Activated T-helper 1 cell treated with Interleukin-2 at 50 U/mL for 16 hours (primary cell): ENCODE results near the gene MAPK10.

Experiments used
- DNase-seq: peaks from one replicate; pipeline ENCODE4 v3.0.0-alpha.2; 2020; ENCODE audit warnings: low read depth

Gene MAPK10

DNA sequence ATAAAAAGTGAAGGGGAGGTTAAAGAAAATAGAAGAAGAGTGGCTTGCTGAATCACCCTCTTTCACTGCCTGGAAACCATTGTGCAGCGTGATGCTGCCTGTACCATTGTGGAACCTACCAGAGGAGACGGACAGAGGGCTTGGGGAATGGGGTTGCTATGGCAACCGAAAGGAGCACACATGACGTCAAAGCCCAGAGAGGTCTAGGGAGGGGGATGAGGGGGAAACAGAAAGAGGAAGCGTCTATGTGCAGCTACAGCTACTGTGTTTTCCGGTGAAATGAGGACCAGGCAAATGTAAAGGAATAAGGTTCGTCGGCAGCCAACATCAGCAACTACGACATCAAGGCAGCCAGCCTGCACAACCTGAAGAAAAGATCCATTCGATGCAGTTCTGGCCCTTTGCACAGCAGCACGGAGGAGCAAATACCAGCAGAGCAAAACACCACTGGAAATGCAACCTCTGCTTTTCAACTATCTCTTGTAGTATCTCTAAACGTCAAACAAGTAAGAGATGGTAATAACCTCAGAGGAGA is at the start of gene MAPK10:
MAPK10 (minus strand) TSS at position 110 of the 535 bp plus-strand sequence.
- no peak for DNase-seq

DNA sequence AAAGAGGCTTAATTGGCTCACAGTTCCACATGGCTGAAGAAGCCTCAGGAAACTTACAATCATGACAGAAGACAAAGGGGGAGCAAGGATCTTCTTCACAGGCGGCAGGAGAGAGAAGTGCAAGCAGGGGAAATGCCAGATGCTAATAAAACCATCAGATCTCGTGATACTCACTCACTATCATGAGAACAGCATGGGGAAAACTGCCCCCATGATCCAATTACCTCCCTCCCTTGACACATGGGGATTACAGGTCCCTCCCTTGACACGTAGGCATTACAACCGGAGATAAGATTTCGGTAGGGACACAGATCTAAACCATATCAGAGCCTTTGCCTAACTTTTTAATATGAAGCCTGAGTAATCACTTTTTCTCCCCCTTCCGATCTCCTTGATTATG is 43.7 kb upstream of the MAPK10 start:
- no peak for DNase-seq

DNA sequence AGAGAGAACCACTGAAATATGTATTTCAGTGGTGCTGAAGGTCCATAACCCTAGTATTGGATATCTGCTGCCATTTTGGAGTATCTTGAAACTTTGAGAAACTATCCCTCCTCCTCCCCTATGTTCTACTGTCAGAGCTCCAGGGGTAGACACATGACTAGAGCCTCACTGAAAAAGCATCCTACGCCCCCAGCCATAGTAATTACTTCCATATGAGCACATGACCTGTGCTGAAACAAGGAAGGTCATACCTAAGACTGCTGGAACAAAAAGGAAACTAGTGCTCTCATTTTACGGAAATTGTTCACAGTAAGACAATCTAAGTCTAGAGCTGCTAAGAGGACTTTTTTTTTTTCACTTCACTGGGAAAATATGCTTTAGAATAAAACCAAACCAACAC is 42.0 kb upstream of the MAPK10 start:
- no peak for DNase-seq

DNA sequence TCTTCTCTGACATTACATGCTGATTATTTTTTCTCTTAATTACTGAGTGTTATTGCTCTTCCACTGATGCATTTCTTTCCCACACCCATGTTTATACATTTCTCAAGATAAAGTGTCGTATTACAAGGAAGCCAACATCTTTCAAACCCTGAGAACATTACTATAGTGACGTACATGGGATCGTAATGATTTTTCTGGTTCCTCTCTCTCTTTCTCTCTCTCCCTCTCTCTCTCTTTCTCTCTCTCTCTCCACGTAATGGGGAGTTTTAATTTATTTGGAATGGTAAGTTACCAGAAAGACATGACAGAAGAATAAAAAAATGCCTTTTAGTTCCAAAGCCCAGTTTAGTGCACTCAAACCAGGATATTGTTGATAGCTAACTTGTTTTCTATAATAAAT is 40.4 kb upstream of the MAPK10 start:
- DNase-seq: no peak

DNA sequence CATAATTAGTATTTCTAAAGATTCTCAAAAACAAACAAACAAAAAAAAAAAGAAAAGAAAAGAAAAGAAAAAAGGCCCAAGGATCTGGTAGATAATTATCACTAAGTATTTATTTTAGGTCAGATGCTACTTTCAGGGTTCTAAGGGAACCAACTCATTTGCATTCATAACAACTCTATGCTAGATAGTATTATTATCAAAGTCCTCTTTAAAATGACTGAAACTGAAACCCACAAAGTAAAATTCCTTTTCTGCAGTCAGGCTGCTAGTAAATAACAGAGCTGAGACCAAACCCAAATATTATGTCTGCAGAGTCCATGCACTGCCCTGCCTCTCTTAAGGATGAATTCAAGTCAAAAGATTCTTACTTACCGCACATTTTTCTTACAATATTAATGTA is 38.3 kb upstream of the MAPK10 start:
- no peak for DNase-seq

DNA sequence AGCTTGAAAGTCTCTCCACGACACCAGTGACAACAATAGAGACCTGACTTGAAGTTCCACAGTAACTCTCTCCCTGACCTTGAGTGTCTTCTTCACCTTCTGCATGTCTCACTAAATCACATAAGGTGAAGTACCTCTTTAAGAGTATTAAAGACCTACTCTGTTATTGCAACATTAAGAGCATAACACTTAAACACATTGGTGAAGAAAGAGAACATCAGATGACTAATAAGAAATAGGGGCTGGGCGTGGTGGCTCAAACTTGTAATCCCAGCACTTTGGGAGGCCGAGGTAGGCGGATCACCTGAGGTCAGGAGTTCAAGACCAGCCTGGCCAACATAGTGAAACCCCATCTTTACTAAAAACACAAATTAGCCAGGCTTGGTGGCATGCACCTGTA is 33.9 kb upstream of the MAPK10 start:
- no peak for DNase-seq

DNA sequence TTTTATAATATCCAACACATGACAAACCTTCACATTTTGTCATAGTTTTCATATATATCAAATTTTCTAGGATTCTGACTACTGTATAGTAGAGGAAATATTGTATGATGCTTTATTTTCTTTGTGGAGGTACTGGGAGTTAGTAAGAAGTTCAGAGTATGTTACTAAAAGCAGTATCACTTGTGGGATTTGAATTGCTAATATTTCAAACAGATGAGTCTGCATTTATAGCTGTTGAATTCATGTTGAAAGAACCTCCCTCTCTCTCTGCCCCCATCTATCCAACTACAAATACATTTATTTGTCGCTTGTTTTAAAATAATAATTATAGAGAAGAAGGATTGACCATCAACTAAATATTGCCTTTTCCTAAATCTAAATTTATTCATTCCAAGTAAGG is 29.8 kb upstream of the MAPK10 start:
- no peak for DNase-seq

DNA sequence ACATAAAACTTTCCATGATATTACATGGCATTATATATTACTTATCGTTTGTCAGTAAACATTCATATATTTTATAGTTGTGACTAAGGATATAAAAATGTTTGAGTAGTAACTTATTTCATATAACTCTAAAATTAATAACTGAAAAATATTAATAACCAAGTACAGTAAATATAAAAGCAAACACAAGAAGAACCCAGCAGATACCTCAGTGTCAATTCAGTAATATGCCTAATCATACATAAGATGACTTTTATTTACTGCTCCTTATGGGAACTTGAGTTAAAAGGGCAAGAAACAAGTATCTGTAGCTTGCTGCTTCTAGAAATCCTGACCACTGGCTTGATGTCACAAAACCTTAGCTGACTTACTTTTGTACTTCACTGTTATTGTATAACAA is 28.4 kb upstream of the MAPK10 start:
- no peak for DNase-seq

DNA sequence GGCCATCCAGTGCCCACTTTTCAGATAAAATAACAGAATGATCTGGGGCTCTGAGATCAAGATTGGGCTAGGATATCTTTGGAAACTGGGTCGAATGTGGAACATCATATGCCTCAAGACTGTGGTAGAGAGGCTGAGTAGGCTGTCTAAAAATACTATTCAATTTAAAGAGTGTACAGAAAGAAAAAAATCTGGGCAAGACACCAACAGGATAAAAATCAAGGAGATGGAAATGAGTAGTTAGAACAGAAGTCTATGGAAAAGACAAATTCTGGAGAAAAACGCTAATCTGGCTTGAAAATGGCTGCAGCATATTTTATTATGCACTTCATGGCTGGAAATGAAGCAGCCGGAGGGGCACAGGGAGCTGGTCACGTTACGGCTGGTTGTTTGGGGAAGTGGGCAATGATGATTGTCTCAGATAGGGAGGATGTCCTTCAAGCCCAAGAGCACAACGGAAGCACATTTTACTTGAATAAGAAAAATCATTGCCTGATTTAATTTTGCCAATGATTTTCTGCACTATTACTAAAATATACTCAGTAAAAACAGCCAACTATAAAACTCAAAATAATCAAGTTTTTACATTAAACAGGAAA is 27.1 kb upstream of the MAPK10 start:
- DNase-seq: no peak

DNA sequence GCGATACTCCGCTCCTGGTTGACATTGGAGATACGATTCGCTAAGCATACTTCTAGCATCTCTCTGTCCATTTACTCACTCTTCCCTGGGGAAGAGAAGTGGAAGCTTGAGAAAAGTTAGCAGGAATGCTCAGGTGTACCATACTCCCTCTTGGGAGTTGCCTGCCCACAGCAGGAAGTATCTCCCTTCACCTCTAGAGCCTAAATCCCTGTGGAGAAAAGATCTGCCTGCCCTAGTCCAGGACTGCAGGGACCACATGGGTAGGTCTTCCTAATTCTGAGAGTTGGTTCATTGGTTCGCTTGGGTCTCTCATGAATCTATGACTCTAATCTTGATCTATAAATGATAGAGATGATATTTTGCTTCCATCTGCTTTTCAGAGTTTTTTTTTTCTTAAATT is 26.3 kb upstream of the MAPK10 start:
- no peak for DNase-seq

DNA sequence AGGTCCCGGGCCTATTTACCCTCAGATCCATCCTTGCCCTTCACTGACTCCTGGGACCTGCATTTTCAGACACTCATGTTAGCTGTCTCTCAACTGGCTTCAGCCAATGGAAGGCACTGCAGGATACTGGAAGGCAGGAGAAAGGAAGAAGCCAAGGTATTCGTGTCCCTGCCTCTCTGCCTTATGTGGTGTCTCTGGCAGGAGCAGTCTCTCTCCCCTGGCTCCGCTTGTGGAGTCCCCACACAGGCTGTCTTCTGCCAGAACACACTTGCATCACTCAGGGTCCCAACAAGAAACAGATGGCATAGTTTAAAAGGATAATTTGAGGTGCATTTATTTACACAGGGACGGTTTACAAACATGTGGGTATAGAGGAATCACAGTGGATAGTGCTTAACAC is 21.6 kb upstream of the MAPK10 start:
- no peak for DNase-seq

DNA sequence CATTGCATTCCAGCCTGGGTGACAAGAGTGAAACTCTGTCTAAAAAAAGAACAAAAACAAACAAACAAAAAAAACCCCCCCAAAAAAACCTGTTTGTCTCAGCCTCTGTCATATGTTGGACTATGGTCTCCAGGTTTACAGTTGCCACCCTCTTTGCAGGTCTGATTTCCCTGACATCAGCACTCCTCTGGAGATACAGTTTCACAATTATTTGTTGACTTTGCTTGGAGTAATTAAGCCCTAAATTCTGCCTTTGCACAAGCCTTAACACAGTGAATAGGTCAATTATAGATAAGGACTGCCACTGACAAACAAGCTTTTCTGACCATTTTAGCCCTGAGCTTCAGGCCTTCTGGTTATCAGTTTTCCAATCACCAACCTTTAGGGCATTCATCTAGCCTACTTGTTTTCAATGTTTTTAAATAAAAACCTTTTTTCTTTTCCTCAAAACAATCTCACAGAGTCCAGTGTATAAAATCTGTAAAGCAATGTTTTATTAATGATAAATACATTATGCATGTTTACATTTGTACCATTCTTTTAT is 20.4 kb upstream of the MAPK10 start:
- DNase-seq: no peak

DNA sequence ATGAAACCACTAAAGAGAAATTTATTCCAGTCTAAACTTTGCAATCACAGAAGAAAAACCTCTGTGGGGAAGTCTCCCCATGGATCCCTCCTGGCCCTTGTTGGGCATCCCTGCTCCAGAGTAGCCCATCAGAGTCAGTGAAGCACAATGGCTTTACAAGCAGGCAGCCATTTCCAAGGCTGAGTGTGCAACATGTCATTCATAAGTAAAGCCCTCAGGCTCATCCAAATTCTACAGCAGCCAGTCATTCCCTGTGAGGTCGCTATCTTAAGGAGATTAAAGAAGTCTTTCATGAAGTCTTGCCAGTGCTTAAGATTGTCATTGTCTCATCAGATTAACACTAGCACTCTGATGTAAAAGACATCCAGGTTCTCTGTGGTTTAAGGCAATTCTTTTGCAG is 17.0 kb upstream of the MAPK10 start:
- DNase-seq: no peak

DNA sequence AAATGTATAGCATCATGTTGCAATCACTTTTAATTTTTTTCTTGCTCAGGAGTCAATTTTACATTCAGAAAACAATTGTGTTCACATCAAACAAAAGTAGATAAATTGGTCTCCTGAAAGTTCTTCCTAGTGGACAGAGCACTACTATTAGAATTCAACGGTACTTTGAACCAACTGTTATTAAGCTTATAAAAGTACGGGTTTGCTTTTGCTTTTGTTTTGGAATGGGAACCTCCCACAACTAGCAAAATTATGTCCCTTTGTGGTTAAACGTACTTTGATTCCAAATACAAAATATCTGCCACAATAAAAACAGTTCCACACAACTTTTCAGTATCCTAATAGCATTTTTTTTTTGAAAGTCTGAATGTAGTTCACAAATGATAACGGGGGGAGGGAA is 8.6 kb upstream of the MAPK10 start:
- DNase-seq: no peak

DNA sequence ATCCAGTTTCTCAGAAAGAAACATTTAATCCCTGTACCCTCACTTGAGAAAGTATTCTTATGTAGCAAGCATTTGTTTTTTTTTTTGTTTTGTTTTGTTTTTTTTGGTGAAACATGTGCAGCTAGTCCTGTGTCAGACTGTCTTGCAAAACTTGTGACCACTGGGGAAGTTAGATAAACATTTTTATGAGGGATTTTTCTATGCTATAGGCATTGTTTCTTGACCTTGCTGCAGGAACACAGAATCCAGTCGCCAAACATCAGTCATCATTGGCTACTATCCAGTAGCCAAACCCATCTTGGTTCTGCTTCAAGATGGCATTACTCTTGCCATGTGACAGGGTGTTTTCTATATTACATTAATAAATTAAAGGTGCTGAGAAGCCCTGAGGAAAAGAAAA is 7.7 kb upstream of the MAPK10 start:
- no peak for DNase-seq

DNA sequence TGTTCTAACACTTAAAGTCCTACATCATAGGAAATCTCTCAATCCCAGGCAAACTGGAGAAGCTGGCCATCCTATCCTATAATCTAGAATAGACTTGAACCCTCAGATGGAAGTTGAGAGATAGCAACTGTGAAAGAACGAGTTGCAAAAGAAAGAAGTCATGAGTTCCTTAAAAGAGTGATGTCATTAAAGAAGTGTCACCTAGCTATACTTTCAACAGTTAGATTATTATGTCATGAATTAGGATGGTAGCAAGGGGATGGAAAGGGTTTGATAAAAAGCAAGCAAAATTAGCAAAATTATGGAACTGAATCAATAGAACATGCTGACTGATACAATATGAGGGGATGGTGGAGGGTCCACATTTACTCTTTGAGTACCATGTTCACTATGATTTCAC is 7.1 kb upstream of the MAPK10 start:
- no peak for DNase-seq

DNA sequence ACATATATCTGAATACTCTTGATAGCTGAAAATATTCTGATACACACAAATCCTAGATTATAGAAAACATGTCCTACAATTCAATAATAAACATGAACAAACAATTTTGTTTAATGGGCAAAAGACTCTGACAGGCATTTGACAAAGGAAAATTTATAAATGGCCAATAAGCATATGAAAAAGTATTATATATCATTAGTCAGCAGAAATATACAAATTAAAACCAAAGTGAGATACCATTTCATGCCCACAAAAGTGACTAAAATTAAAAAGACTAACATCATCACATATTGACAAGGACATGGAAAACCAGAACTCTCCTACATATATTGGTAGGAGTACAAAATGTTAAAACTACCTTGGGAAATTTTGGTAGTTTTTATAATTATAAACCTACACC is 2.7 kb upstream of the MAPK10 start:
- no peak for DNase-seq

DNA sequence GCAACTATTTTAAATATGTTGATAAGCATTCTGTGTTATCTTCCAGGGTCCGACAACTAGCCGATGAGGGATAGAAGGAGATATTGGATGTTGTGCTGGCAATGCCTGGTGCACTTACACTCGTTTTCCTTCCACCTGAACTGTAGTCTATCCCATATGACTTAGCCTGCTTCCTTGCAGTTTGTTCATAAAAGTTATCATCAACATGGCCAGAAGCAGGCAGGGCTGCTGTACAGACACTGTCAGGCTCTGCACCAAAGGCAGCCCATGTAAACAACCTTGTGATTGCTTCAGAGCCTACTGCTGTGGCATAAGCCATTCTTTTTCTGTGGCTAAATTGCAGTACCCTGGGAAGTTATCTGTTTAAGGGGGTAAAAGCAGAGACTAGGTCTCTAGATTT is 1.6 kb downstream of the MAPK10 start:
- no peak for DNase-seq

DNA sequence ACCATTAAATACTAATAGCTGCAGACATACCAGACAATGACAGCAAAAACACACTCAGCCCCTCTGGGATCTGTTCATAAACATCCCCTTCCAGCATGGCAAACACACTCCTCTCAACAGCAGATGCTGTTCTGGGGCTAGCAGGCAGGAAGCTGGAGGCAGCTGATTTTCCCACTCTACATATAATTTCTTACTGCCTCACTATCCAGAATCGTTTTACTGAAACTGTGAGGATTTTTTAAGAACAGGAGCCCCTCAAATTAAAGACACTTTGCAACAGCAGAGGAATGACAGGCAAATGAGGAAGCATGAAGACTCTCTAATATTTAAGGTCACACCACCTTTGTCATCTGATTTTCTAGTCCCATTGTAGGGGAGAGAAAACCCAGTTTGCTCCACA is 2.2 kb downstream of the MAPK10 start:
- DNase-seq: no peak

DNA sequence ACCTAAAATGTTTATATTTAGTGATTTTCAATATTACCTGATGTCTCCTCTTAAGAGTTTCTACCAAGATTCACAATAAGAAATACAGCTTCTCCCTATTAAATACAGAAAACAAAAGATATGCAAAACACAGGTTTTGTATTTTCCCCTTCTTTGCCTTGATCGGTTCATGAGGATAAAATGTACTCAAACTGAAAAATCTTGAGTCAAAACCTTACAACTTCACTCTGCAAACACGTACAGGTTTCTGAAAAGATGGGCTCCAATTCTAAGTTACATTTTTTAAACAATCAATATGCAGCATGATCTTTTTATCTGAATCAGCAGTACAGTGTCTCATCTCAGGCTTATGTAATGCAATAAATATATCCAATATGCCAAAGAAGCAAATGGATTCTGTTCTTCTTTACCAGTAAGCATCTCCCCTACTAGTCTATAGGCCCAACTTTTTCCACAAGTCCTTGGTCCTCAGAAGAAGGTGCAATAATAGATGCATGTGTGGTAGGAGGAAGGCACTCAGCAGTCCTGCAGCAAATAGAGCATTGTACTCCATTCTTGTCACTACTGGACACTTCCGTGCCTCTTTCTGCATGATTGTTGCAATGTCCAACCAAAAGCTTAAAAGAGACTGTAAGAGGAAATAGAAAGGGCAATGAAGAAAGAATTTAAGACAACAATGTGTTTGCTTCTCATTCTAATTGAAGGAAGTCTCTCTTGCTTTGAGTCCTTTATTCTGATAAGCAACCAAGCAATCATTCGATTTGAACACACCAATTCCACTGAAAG is 3.2 kb downstream of the MAPK10 start:
- DNase-seq: no peak

DNA sequence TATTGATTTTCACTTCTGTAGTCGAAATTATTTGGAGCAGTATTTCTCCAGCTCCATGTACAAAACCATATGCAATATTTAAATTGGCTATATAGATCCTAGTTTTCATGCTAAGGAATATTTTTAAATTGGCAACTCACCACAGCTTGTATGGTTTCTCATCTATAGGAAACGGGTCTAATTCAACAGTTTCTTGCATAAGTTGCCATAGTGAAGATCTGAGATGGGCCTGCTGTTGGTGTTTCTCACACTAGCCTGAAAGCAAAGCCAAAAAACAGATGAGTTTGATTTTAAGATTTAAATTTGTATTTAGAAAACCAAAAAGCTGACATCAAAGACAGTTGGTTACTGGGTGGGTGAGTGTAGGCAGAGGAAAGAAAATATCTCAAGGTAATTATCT is 5.5 kb downstream of the MAPK10 start:
- no peak for DNase-seq

DNA sequence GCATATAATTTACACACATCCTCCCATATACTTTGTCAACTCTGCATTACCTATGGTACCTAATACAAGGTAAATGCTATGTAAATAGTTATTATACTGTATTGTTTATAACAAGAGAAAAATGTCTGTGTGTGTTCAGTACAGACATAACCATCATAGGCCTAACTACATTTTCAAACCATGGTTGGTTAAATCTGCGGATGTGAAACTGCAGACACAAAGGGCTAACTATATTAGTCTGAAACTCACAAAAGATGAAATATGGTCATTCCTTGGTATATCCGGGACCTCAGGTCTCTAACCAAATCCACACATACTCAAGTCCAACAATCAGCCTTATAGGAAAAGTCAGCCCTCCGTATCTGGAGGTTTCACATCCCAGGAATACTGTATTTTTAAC is 13.5 kb downstream of the MAPK10 start:
- DNase-seq: no peak

DNA sequence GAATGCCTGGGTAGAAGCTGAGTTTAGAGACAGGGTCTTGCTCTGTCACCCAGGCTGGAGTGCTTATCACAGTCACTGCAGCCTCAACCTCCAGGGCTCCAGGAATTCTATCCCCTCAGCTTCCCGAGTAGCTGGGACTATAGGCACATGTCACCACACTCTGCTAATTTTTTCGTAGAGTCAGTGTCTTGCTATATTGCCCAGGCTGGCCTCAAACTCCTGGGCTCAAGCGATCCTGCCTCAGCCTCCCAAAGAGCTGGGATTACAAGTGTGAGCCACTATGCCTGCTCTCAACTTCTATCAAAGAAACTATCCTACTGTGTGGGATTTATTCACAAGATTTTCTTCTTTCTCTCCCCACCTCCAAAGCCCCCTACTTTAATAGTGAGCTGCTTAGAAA is 15.7 kb downstream of the MAPK10 start:
- no peak for DNase-seq

DNA sequence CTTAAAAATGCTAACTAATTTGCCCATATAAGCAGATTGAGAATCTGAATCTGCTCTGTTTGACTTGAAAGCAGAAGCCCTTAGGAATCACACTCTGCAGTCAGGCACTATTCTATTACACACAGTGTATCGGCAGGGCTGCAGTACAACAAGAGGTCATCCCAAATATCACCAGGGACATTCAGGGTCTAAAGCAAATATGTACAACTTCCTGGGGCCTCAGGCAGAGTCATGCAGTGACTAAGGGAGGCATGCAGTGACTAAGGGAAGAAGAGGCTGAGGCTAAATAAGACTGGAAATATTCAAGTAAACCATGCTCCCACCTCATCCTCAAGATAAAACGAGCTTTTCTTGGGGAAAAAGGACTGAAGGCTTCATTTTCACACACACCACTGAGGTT is 20.9 kb downstream of the MAPK10 start:
- DNase-seq: no peak
